Hepatocyte (in vitro differentiated cells): ENCODE measurements around the gene OR2A2. TPM values are rescaled to one million over a fixed set of nuclear protein-coding genes. Genes with fewer than 3 reads are reported as not detected.

Experiments used
- DNase-seq: peaks from one replicate; pipeline ENCODE4 v3.0.0-alpha.2; 2016; ENCODE audit warnings: low spot score
- H2AFZ ChIP-seq: fragments of 200-600 bp; sonication (generic); 2 replicates; pipeline ENCODE4 v1.6.0; 2016; ENCODE audit warnings: antibody characterized with exemption, mild to moderate bottlenecking
- H3K27ac ChIP-seq: fragments of 200-600 bp; sonication (generic); 2 replicates; pipeline ENCODE4 v1.5.1; 2016; ENCODE audit warnings: mild to moderate bottlenecking
- H3K27me3 ChIP-seq: fragments of 200-600 bp; sonication (generic); 2 replicates; pipeline ENCODE4 v1.6.1; 2016
- H3K36me3 ChIP-seq: fragments of 200-600 bp; sonication (generic); replicated peaks from 2 replicates; pipeline ENCODE4 v1.5.1; 2016; ENCODE audit warnings: low read depth; ENCODE audit not compliant: insufficient read depth
- H3K4me1 ChIP-seq: fragments of 200-600 bp; sonication (generic); 2 replicates; pipeline ENCODE4 v1.5.1; 2016; ENCODE audit warnings: mild to moderate bottlenecking, moderate library complexity; ENCODE audit not compliant: insufficient read depth
- H3K4me2 ChIP-seq: fragments of 200-600 bp; sonication (generic); 2 replicates; pipeline ENCODE4 v1.6.0; 2016
- H3K4me3 ChIP-seq: fragments of 200-600 bp; sonication (generic); 2 replicates; pipeline ENCODE4 v1.5.1; 2016; ENCODE audit warnings: mild to moderate bottlenecking
- H3K79me2 ChIP-seq: fragments of 200-600 bp; sonication (generic); 2 replicates; pipeline ENCODE4 v1.6.0; 2017; ENCODE audit warnings: mild to moderate bottlenecking
- H3K9me2 ChIP-seq: fragments of 200-600 bp; sonication (generic); replicated peaks from 2 replicates; pipeline ENCODE4 v1.6.0; 2017; ENCODE audit warnings: mild to moderate bottlenecking; ENCODE audit not compliant: insufficient read depth
- H3K9me3 ChIP-seq: fragments of 200-600 bp; sonication (generic); 2 replicates; pipeline ENCODE4 v1.5.1; 2016; ENCODE audit warnings: low read depth, mild to moderate bottlenecking
- H4K20me1 ChIP-seq: fragments of 200-600 bp; sonication (generic); 2 replicates; pipeline ENCODE4 v1.6.0; 2016; ENCODE audit warnings: mild to moderate bottlenecking; ENCODE audit not compliant: insufficient read depth, poor library complexity, severe bottlenecking
- EZH2 ChIP-seq: fragments of 200-600 bp; sonication (generic); IDR thresholded peaks from 2 replicates; pipeline ENCODE4 v1.6.1; 2016; ENCODE audit warnings: antibody characterized with exemption, mild to moderate bottlenecking, borderline replicate concordance
- EZH2phosphoT487 ChIP-seq: fragments of 200-600 bp; sonication (generic); IDR thresholded peaks from one replicate; pipeline ENCODE4 v1.6.1; 2018; ENCODE audit warnings: antibody characterized with exemption, mild to moderate bottlenecking, low read depth, moderate library complexity; ENCODE audit not compliant: unreplicated experiment, severe bottlenecking
- WGBS: methylation state at CpG from one replicate; pipeline ENCODE4 v1.1.6; 2016; ENCODE audit warnings: low lambda C conversion rate; ENCODE audit errors: missing lambda C conversion rate; 5-methylcytosine and 5-hydroxymethylcytosine counted together
- polyA plus RNA-seq: library from polyadenylated mRNA; unstranded; fragments of >200 nt; fragmentation: Nextera tagmentation; extraction: Ambion mirVana; gene quantifications from 2 replicates; pipeline ENCODE4 v1.2.1, GENCODE V29; 2016
- total RNA-seq: library from RNA; depleted of rRNA; stranded (reverse); fragments of >200 nt; gene quantifications from 2 replicates; pipeline ENCODE4 v1.2.3, GENCODE V29; 2014
- TF ChIP-seq, protein P1 (sequence below): fragments of 200-600 bp; sonication (generic); IDR thresholded peaks from 2 replicates; pipeline ENCODE4 v1.5.1; 2016; ENCODE audit warnings: antibody characterized with exemption, mild to moderate bottlenecking; ENCODE audit not compliant: poor library complexity

The OR2A2 gene
- total and polyA plus RNA-seq, 2 experiments from 2014 or later, result not detected

GRCh38 chr7:144132262-144132661, 22.9 kb downstream of the OR2A2 start:
- no peak overlapping the region for H3K4me3 ChIP-seq
- no peaks in the 10 kb centered on the region for H3K79me2 ChIP-seq
- H3K4me2 ChIP-seq, result no peak overlapping the region
- H3K27ac ChIP-seq, result no peak overlapping the region
- H2AFZ ChIP-seq, result no peak overlapping the region
- 81% methylated on average over 3 of the region's 3 CpGs for WGBS
- H3K4me1 ChIP-seq, result no peaks in the 10 kb centered on the region
- H3K9me2 ChIP-seq, result no peaks in the 10 kb centered on the region
- H4K20me1 ChIP-seq, result no peaks in the 10 kb centered on the region
- no peak for DNase-seq
- TF ChIP-seq, protein P1, sequence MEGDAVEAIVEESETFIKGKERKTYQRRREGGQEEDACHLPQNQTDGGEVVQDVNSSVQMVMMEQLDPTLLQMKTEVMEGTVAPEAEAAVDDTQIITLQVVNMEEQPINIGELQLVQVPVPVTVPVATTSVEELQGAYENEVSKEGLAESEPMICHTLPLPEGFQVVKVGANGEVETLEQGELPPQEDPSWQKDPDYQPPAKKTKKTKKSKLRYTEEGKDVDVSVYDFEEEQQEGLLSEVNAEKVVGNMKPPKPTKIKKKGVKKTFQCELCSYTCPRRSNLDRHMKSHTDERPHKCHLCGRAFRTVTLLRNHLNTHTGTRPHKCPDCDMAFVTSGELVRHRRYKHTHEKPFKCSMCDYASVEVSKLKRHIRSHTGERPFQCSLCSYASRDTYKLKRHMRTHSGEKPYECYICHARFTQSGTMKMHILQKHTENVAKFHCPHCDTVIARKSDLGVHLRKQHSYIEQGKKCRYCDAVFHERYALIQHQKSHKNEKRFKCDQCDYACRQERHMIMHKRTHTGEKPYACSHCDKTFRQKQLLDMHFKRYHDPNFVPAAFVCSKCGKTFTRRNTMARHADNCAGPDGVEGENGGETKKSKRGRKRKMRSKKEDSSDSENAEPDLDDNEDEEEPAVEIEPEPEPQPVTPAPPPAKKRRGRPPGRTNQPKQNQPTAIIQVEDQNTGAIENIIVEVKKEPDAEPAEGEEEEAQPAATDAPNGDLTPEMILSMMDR, result no peak
- TF ChIP-seq EZH2 (no peak), EZH2phosphoT487 (no peak)
- no peaks in the 10 kb centered on the region for H3K27me3 ChIP-seq
- no peaks in the 10 kb centered on the region for H3K36me3 ChIP-seq
- H3K9me3 ChIP-seq, result no peaks in the 10 kb centered on the region

- Histone ChIP-seq H3K4me3 (no peak overlapping the region), H3K4me1 (no peaks in the 10 kb centered on the region), H3K9me3 (no peaks in the 10 kb centered on the region), H3K79me2 (no peaks in the 10 kb centered on the region), H3K36me3 (no peaks in the 10 kb centered on the region), H3K4me2 (no peak overlapping the region), H3K9me2 (no peaks in the 10 kb centered on the region), H3K27ac (no peak overlapping the region), H3K27me3 (no peaks in the 10 kb centered on the region), H4K20me1 (no peaks in the 10 kb centered on the region), H2AFZ (no peak overlapping the region)
- DNase-seq, result no peak
- TF ChIP-seq EZH2, result no peak
- no peak for TF ChIP-seq EZH2phosphoT487
- TF ChIP-seq, protein P1, result no peak
- 89% methylated on average over 6 of the region's 6 CpGs for WGBS
These were observed 23.9 kb downstream of the OR2A2 start for GRCh38 chr7:144133307-144133706.

- Histone ChIP-seq H4K20me1 (no peaks in the 10 kb centered on the region), H3K79me2 (no peaks in the 10 kb centered on the region), H2AFZ (no peak overlapping the region), H3K36me3 (no peaks in the 10 kb centered on the region), H3K9me2 (no peaks in the 10 kb centered on the region), H3K27ac (no peak overlapping the region), H3K4me1 (no peaks in the 10 kb centered on the region), H3K27me3 (no peaks in the 10 kb centered on the region), H3K4me2 (no peak overlapping the region), H3K4me3 (no peak overlapping the region), H3K9me3 (no peaks in the 10 kb centered on the region)
- TF ChIP-seq EZH2 (no peak), EZH2phosphoT487 (no peak)
- TF ChIP-seq, protein P1, result no peak
- 65% methylated on average over 1 of the region's 1 CpG for WGBS
- no peak for DNase-seq
These were observed 24.7 kb downstream of the OR2A2 start for GRCh38 chr7:144134116-144134515.

- Histone ChIP-seq H3K79me2 (no peaks in the 10 kb centered on the region), H3K27ac (no peak overlapping the region), H4K20me1 (no peaks in the 10 kb centered on the region), H3K9me3 (no peaks in the 10 kb centered on the region), H3K4me3 (no peak overlapping the region), H2AFZ (no peak overlapping the region), H3K9me2 (no peaks in the 10 kb centered on the region), H3K36me3 (no peaks in the 10 kb centered on the region), H3K4me2 (no peak overlapping the region), H3K4me1 (no peaks in the 10 kb centered on the region), H3K27me3 (no peaks in the 10 kb centered on the region)
- 41% methylated on average over 1 of the region's 1 CpG for WGBS
- DNase-seq, result no peak
- TF ChIP-seq EZH2phosphoT487, result no peak
- TF ChIP-seq, protein P1, result no peak
- no peak for TF ChIP-seq EZH2
These were observed 28.1 kb downstream of the OR2A2 start for GRCh38 chr7:144137501-144137900.
